Cardiac fibroblast (primary cell): ENCODE data around the gene ST14.

Source experiments
- DNase-seq, 2 donors: peaks; one replicate each; pipeline versions ENCODE4 v3.0.0 to v3.0.0-alpha.2; 2010; ENCODE audit warnings: low read depth in 2 of 2
- H3K4me3 ChIP-seq, 2 donors: replicated peaks in 1 of 2; 1 replicate in 1 of 2; 2 replicates in 1 of 2; pipeline ENCODE4 v1.5.1; 2011; ENCODE audit warnings: low read depth in 2 of 2, low read length in 2 of 2, mild to moderate bottlenecking in 2 of 2, moderate library complexity in 1 of 2
- TF ChIP-seq, protein P1 (sequence below): IDR thresholded peaks from one replicate; pipeline ENCODE4 v1.5.1; 2011; ENCODE audit warnings: low read depth, mild to moderate bottlenecking, low read length, inconsistent platforms

The ST14 gene

DNA sequence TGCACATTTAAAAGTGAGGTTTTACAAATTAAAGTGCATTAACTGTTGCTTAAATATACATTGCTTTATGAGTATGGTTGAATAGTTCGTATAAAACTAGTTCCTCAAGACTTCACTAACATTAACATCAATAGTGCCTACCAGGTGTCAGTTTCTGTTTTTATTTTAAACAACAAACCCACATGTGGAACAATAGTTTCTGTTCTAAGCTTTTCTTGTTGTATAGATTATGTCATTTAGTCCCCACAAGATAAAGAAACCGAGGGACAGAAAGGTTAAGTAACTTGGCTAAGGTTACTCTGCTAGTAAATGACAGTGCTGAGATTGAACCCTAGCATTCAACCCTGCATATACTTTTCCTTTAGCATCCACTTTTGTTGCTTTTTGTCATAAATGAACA, 41.4 kb upstream of the ST14 start:
- TF ChIP-seq, protein P1, sequence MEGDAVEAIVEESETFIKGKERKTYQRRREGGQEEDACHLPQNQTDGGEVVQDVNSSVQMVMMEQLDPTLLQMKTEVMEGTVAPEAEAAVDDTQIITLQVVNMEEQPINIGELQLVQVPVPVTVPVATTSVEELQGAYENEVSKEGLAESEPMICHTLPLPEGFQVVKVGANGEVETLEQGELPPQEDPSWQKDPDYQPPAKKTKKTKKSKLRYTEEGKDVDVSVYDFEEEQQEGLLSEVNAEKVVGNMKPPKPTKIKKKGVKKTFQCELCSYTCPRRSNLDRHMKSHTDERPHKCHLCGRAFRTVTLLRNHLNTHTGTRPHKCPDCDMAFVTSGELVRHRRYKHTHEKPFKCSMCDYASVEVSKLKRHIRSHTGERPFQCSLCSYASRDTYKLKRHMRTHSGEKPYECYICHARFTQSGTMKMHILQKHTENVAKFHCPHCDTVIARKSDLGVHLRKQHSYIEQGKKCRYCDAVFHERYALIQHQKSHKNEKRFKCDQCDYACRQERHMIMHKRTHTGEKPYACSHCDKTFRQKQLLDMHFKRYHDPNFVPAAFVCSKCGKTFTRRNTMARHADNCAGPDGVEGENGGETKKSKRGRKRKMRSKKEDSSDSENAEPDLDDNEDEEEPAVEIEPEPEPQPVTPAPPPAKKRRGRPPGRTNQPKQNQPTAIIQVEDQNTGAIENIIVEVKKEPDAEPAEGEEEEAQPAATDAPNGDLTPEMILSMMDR: no peak
- H3K4me3 ChIP-seq: no peak overlapping the region
- DNase-seq: no peak

DNA sequence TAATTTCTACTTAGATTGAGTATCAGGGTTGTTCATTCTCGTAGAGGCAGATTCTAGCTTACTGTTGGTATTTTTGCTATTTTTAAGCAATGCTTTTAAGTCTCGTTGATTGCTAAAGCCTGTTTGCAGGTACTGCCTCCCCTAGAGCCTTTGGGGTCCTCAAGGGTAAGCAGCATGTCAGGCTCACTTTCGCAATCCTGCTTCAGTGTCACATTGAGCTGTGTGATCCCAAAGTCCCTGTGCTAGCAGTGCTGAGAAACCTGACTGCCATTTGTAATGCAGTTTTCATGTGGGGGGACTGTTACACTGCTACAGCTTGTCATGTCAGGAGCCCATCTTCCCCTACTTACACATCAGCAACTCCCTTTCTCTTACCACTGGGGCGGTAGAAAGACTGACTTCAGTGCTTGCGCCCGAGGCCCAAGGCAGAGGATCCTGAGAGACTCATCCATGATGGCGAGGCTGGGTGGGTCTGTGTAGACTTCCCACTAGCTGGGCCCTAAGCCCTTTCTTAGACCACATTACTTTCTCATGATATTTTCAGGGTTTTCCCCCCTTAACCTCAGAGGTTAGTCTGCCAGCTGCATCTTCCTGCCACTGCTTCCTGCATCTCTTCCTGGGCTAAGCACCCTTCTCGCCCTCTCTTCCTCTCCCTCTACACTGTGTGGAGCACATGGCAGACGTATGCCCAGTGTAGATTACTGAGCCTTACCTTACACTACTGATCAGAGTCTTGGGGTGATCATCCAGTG, 40.8 kb upstream of the ST14 start:
- no peak for DNase-seq
- no peak overlapping the region for H3K4me3 ChIP-seq
- TF ChIP-seq, protein P1: no peak

DNA sequence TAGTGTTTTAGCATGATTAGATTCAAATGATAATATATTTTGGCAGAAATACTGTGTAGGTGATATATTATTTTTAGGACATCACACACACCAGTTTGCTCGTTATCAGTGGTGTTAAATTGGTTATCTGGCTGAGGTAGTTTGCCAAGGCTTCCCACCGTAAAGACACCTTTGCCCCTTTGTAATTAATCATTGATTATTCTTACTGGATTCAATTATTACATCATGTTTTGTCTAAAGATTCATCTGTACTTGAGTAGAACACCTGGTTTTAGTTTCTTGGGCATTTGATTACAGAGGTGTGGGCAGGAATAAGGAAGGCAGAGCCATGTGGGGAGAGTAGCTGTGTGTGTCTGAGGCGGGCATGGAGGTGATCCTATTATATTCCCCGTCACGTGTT, 39.5 kb upstream of the ST14 start:
- DNase-seq: no peak
- H3K4me3 ChIP-seq: no peak overlapping the region
- TF ChIP-seq, protein P1: no peak

DNA sequence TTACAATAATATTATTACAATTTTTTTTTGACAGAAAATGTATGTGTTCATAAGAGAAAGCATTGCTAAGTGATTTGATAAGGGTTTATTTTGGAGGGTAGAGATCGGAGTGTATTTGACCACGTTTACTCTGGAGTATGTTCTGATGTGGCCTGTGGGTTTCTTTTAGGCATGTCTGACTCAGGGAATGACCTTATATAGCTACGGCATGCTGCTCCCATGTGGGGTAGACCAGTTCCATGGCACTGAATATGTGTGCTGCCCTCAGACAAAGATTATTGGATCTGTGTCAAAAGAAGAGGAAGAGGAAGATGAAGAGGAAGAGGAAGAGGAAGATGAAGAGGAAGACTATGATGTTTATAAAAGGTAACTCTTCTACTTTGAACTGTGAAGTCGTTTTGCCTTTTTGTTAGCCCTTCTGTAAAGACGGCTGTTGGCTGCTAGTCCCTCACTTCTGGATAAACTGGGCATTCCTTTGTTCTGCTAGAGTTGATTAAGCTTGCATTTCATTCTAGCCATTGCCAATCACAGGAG, 38.1 kb upstream of the ST14 start:
- TF ChIP-seq, protein P1: no peak
- DNase-seq: peak; percentile 34 to 82
- H3K4me3 ChIP-seq: no peak overlapping the region

DNA sequence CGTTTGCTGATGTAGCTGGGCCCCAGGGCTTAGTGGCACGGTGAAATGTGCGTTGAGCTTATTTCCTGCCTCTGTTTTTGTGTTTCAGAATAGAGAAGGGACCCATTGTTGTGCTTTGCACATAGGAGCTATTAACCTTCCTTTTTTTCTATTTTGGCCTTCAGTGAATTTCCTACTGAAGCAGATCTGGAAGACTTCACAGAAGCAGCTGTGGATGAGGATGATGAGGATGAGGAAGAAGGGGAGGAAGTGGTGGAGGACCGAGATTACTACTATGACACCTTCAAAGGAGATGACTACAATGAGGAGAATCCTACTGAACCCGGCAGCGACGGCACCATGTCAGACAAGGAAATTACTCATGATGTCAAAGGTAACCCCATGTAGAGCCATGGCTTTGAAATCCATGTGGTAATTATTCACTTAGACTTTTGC, 37.4 kb upstream of the ST14 start:
- no peak overlapping the region for H3K4me3 ChIP-seq
- TF ChIP-seq, protein P1: no peak
- DNase-seq: peak in 1 of 2 donors; percentile 40

DNA sequence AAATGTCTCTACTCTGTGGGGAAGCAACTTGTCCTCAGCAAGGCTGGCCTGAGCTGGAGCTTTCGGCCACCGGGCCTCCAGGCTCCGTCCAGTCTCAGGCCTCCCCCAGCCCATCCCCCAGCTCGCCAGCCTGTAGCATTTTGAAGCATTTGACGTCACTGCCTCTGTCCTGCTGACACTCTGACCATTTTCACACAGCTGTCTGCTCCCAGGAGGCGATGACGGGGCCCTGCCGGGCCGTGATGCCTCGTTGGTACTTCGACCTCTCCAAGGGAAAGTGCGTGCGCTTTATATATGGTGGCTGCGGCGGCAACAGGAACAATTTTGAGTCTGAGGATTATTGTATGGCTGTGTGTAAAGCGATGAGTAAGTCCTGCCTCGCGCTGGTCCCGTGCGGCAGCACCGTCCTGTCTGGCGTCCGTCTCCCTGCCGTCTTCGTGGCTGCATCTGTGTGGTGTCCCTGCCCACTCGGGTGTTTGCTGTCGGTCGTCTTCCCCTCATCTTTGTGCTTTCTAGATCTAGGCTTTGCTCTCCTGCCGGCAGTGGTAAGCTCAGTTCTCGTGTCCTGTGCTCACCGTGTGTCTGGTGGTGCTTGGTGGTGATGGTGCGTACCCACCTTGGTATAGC, 36.1 kb upstream of the ST14 start:
- TF ChIP-seq, protein P1: no peak
- no peak for DNase-seq
- H3K4me3 ChIP-seq: no peak overlapping the region
